ENCODE data around the gene ATP5MC2. TPM values are rescaled to one million over a fixed set of nuclear protein-coding genes. Genes with fewer than 3 reads are reported as not detected.

ATP5MC2 gene
- total RNA-seq, 1 experiment from 2014 or later = 322 TPM

DNA sequence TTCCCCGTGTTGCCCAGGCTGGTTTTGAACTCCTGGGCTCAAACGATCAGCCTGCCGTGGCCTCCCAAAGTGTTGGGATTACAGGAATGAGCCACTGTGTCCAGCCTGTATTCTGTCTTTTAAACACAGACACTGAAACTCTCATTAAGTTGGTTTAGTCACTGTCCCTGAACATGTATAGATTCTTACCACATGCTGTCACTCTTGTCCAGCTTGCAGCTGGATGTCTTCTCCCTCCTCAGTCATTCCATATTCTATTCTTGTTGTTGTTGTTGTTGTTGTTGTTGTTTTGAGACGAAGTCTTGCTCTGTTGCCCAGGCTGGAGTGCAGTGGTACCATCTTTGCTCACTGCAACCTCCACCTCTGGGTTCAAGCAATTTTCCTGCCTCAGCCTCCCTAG, 12.3 kb upstream of the ATP5MC2 start:
- H3K9me3 ChIP-seq (ENCODE audit: low read length) = no peaks in the 10 kb centered on the region
- H3K4me3 ChIP-seq (ENCODE audit: low read length) = no peak overlapping the region
- BruUV-seq (replicated peaks) = no TSS peak
- H3K27ac ChIP-seq (ENCODE audit: low read length) = no peak overlapping the region
- DNase-seq (no peak), ATAC-seq (no peak)
- no peak overlapping the region for H3K4me2 ChIP-seq (ENCODE audit: low read length)
- no peaks in the 10 kb centered on the region for H3K27me3 ChIP-seq (ENCODE audit: low read length)
- H3K79me2 ChIP-seq (ENCODE audit: low read length) = no peaks in the 10 kb centered on the region
- no peak overlapping the region for H3K9ac ChIP-seq (ENCODE audit: low read length)
- no peaks in the 10 kb centered on the region for H3K9me2 ChIP-seq (replicated peaks; ENCODE audit: low read length)
- no peak overlapping the region for H2AFZ ChIP-seq (ENCODE audit: low read length)
- H3F3A ChIP-seq (ENCODE audit: low read length, unreplicated experiment) = no peaks in the 10 kb centered on the region
- TF ChIP-seq, protein P1, sequence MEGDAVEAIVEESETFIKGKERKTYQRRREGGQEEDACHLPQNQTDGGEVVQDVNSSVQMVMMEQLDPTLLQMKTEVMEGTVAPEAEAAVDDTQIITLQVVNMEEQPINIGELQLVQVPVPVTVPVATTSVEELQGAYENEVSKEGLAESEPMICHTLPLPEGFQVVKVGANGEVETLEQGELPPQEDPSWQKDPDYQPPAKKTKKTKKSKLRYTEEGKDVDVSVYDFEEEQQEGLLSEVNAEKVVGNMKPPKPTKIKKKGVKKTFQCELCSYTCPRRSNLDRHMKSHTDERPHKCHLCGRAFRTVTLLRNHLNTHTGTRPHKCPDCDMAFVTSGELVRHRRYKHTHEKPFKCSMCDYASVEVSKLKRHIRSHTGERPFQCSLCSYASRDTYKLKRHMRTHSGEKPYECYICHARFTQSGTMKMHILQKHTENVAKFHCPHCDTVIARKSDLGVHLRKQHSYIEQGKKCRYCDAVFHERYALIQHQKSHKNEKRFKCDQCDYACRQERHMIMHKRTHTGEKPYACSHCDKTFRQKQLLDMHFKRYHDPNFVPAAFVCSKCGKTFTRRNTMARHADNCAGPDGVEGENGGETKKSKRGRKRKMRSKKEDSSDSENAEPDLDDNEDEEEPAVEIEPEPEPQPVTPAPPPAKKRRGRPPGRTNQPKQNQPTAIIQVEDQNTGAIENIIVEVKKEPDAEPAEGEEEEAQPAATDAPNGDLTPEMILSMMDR (conservative IDR thresholded peaks at IDR 0.05; ENCODE audit: low read depth, low read length) = no peak
- ChIA-PET POLR2A (ENCODE audit: unreplicated experiment) (interaction anchor here (0.7 kb wide), 1 partner anchor 40 kb away, joined by 3 read pairs; no protein-coding TSS in a partner anchor), CTCF (no interaction called here)
- H4K20me1 ChIP-seq (ENCODE audit: low read length) = no peaks in the 10 kb centered on the region
- intact Hi-C loops (cut with micrococcal nuclease) = no loop called here
- H3K36me3 ChIP-seq (ENCODE audit: low read depth, low read length) = no peaks in the 10 kb centered on the region
- H3K4me1 ChIP-seq (ENCODE audit: insufficient read depth, low read length) = no peaks in the 10 kb centered on the region

DNA sequence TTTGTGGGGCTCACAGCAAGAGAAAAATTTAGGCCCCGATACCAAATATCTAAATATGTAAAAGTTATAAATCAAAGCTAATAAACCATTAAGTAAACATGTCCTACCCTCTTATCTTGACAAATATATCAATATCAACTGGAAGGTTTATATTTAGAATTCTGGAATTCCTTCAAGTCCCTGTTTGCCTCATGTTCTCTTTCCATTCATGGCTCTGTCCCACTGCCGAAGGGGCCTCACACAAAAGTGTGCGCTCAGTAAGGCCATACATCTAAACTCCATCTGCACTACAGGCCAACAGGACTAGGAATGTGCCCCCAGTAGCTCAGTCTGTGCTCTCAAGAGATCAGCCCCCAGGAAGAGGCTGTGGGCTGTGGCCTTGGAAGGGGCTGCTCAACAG, 10.6 kb upstream of the ATP5MC2 start:
- ChIA-PET CTCF (no interaction called here), POLR2A (ENCODE audit: unreplicated experiment) (no interaction called here)
- Histone ChIP-seq H3K9ac (ENCODE audit: low read length) (no peak overlapping the region), H3K4me3 (ENCODE audit: low read length) (no peak overlapping the region), H3K9me2 (replicated peaks; ENCODE audit: low read length) (no peaks in the 10 kb centered on the region), H3K4me2 (ENCODE audit: low read length) (no peak overlapping the region), H3F3A (ENCODE audit: low read length, unreplicated experiment) (no peaks in the 10 kb centered on the region), H3K4me1 (ENCODE audit: insufficient read depth, low read length) (no peaks in the 10 kb centered on the region), H3K27ac (ENCODE audit: low read length) (no peak overlapping the region), H2AFZ (ENCODE audit: low read length) (no peak overlapping the region), H3K27me3 (ENCODE audit: low read length) (no peaks in the 10 kb centered on the region), H4K20me1 (ENCODE audit: low read length) (no peaks in the 10 kb centered on the region), H3K36me3 (ENCODE audit: low read depth, low read length) (no peaks in the 10 kb centered on the region), H3K79me2 (ENCODE audit: low read length) (no peaks in the 10 kb centered on the region), H3K9me3 (ENCODE audit: low read length) (no peaks in the 10 kb centered on the region)
- ATAC-seq = no peak
- TF ChIP-seq EZH2 (IDR thresholded peaks at IDR 0.05; ENCODE audit: low read length, unreplicated experiment) (no peak), EZH2phosphoT487 (IDR thresholded peaks at IDR 0.05; ENCODE audit: borderline replicate concordance, low read length) (no peak)
- TF ChIP-seq, protein P1 (conservative IDR thresholded peaks at IDR 0.05; ENCODE audit: low read depth, low read length) = no peak
- intact Hi-C loops (cut with micrococcal nuclease) = no loop called here
- no TSS peak for BruUV-seq (replicated peaks)
- no peak for DNase-seq

DNA sequence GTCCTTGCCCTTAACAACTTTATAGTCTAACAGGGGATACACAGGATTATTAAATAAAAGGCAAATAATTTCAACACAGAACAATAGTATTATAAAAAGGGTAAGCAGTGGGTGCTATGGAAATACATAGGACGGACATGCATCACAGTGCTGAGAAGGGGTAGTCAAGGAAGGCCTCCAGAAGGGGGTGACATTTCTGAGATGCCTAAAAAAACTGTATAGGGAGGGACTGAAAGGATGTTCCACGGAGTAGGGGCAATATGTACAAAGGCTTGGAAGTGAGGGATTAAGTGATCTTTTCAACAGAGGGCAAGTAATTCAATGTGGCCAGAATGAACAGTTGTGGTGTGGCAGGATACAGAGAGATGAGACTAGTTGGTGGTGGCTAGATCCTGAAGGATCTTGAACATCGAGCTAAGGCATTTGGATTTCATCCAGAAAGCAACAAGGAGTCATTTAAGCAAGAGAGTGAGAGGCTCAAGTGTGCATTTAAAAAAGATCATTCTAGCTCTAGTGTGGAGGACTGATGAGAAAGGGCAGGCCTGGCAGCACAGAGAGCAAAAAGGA, 8.9 kb upstream of the ATP5MC2 start:
- ChIA-PET POLR2A (ENCODE audit: unreplicated experiment) (no interaction called here), CTCF (no interaction called here)
- no peak for DNase-seq
- TF ChIP-seq EZH2 (IDR thresholded peaks at IDR 0.05; ENCODE audit: low read length, unreplicated experiment) (no peak), EZH2phosphoT487 (IDR thresholded peaks at IDR 0.05; ENCODE audit: borderline replicate concordance, low read length) (no peak)
- TF ChIP-seq, protein P1 (conservative IDR thresholded peaks at IDR 0.05; ENCODE audit: low read depth, low read length) = no peak
- no peaks in the 10 kb centered on the region for H3K9me3 ChIP-seq (ENCODE audit: low read length)
- no peak overlapping the region for H3K9ac ChIP-seq (ENCODE audit: low read length)
- H3K27ac ChIP-seq (ENCODE audit: low read length) = no peak overlapping the region
- intact Hi-C loops (cut with micrococcal nuclease) = no loop called here
- H3K27me3 ChIP-seq (ENCODE audit: low read length) = no peaks in the 10 kb centered on the region
- H2AFZ ChIP-seq (ENCODE audit: low read length) = no peak overlapping the region
- H3K9me2 ChIP-seq (replicated peaks; ENCODE audit: low read length) = no peaks in the 10 kb centered on the region
- no peaks in the 10 kb centered on the region for H3K4me1 ChIP-seq (ENCODE audit: insufficient read depth, low read length)
- H4K20me1 ChIP-seq (ENCODE audit: low read length) = no peaks in the 10 kb centered on the region
- no peaks in the 10 kb centered on the region for H3K79me2 ChIP-seq (ENCODE audit: low read length)
- no peak overlapping the region for H3K4me2 ChIP-seq (ENCODE audit: low read length)
- no TSS peak for BruUV-seq (replicated peaks)
- ATAC-seq = no peak
- H3K4me3 ChIP-seq (ENCODE audit: low read length) = no peak overlapping the region
- no peaks in the 10 kb centered on the region for H3F3A ChIP-seq (ENCODE audit: low read length, unreplicated experiment)
- no peaks in the 10 kb centered on the region for H3K36me3 ChIP-seq (ENCODE audit: low read depth, low read length)
